GM21526 (cell line): ENCODE data around the gene ENOSF1.

Experiments
- ATAC-seq: cut with Tn5 transposase; IDR thresholded peaks from one replicate; pipeline ENCODE4 v1.9.1; 2021; ENCODE audit warnings: moderate library complexity; ENCODE audit not compliant: unreplicated experiment, low FRiP score

ENOSF1 gene

DNA sequence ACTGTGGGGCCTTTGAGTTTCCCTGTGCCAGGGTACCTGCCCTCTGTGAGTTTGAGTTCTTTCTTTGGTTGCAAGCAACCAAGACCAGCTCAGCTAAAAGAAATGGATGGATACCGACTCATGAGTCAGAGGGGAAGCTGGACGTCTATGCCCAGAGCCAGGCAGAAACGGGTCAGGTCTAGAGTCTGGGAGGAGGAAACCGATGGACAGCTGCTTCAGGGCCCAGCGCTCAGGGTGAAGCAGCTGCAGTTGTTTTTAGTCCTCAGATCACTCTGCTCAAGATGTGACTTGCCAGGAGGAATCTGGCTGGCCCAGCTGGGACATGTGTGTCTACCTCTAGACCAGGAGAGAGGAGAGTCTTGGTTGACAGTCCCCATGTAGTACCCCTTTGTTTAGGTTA lies 65.1 kb downstream of the ENOSF1 start:
- ATAC-seq: no peak

GRCh38 chr18:644395-645004 lies 67.9 kb downstream of the ENOSF1 start:
- ATAC-seq: no peak

DNA sequence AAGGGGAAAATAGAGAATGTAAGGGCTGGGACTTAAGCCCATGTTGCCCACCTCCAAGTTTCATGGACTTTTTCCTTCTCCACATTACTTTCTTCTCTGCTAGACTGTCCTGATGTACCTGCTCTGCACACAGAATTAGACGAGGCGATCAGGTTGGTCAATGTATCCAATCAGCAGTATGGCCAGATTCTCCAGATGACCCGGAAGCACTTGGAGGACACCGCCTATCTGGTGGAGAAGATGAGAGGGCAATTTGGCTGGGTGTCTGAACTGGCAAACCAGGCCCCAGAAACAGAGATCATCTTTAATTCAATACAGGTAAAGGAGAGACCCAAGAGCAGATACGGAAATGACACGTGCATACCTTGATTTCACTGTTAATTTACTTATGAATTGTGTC lies 71.2 kb downstream of the ENOSF1 start:
- ATAC-seq: no peak

DNA sequence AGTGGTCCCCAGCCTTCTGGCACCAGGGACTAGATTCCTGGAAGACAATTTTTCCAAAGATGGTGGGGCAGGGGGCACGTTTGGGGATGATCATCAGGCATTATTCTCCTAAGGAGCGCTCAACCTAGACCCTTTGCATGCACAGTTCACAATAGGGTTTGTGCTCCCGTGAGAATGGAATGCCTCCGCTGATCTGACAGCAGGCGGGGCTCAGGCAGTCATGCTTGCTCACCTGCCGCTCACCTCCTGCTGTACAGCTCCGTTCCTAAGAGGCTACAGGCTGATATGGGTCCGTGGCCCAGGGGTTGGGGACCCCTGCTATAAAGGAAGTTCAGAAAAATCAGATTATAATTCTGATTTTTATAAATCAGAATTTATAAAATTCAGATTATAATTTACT lies 77.3 kb downstream of the ENOSF1 start:
- ATAC-seq: no peak

- ATAC-seq: no peak
These were observed 77.8 kb downstream of the ENOSF1 start for GRCh38 chr18:634551-635045.

GRCh38 chr18:631560-631959 lies 80.9 kb downstream of the ENOSF1 start:
- ATAC-seq: no peak

DNA sequence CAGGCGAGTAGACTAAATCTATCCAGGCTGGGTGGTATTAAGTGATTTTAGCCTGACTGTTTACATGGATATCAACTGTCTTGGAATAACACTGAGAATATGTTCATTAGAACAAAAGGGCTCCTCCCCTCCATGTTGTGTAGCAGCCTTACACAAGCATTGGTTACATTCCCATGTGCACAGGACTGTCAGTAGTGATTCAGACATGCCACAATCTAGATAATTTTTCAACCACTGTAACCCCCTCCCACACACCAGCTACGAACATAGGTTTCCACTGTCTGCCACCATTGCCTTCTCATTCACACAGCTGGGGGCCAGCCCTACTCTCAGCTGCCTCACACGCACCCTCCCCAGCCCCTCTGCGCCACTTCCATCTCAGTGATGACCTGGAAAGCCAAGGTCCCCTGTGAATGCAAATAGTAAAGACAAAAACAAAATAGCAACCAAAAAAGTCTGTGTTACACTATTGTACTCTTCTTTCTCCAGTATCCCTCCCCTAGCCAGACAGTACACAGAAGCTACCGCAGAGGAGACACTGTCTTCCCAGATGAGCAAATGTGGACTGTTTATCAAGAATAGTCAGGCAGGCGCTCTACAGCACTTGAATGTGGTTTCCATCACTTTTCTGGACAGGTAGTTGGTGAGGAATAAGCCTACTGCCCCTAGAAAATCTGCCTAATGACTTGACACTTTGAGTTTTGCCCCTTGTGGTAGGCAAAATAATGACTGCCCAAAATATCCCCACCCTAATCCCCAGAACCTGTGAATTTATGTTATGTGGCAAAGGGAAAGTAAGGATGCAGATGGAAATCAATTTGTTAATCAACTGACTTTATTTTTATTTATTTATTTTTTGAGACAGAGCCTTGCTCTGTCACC lies 82.9 kb downstream of the ENOSF1 start:
- no peak for ATAC-seq

- ATAC-seq: no peak
These were observed 85.2 kb downstream of the ENOSF1 start for GRCh38 chr18:627231-627630.

DNA sequence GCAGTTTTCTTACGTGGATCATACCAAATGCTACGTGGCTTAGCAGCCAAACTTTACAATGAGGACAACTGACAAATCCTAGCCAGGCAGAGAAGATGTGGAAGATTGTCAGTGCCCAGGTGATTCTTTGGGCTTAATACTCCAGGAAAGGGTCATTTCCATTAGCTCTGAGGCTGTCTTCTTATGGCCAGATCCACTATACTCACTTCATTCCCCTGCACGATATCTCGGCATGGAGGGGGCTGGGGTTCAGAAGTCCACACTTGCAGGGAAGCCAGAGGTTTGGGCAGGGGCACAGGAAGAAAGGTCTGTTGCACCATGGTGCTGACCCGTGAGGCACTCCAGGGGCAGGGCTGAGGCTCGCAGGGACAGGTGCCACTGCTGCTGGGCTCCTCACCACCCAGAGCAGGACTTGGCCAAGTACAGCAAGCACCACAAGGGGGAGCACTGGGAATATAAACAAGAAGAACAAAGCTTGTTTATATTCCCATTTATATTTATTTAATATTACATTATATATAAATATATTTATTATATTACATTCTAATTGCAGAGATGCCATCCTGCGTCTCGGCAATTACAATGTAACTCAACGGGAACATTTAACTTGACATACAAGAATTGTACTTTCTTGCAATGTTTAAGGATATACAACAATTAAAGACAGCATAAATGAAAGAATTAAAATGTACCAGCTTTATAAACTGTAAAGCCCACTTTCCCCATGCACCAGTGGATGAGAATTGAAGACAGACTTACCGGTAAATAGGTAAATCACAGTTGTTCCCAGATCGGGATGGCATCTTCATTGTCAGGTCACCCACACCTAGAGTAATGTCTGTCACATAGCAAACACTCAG lies 88.4 kb downstream of the ENOSF1 start:
- ATAC-seq: peak; percentile 66

- ATAC-seq: no peak
These were observed 90.1 kb downstream of the ENOSF1 start for GRCh38 chr18:622289-622688.

GRCh38 chr18:621291-622043 lies 91.0 kb downstream of the ENOSF1 start:
- ATAC-seq: no peak
